Pancreas (tissue), 10 donors: Measurements from ENCODE around the gene ADGRE3. TPM values are rescaled to one million over a fixed set of nuclear protein-coding genes. Genes with fewer than 3 reads are reported as not detected.
A peak's percentile ranks its signal among the peaks of the same experiment; 100 is the strongest.

Source experiments
- ATAC-seq, 4 donors: fragments of 200-7000 bp; cut with Tn5 transposase; one replicate each; pipeline versions ENCODE4 v1.8.0 to v1.9.1; 2020; ENCODE audit warnings: mild to moderate bottlenecking in 4 of 4, moderate library complexity in 4 of 4
- DNase-seq, 6 donors: peaks; one replicate each; pipeline ENCODE4 v3.0.0-alpha.2; 2020
- FAIRE-seq: peaks from 2 replicates; lab custom pipeline; 2012; peaks lifted over from hg19 to GRCh38; lab: Jason Lieb, UNC
- H3K27ac ChIP-seq, 4 donors: fragments of 200-600 bp; sonication (generic); 1 replicate in 3 of 4; 2 replicates in 1 of 4; pipeline versions ENCODE4 v1.5.0 to v1.8.0; 2020
- H3K27me3 ChIP-seq, 4 donors: fragments of 200-600 bp; one replicate each; pipeline ENCODE4 v1.8.0; 2021
- H3K36me3 ChIP-seq, 3 donors: fragments of 200-600 bp; sonication (generic) in 1 of 3; one replicate each; pipeline versions ENCODE4 v1.5.0 to v1.8.0; 2020 to 2021
- H3K4me1 ChIP-seq, 3 donors: fragments of 200-600 bp; one replicate each; pipeline ENCODE4 v1.8.0; 2021
- H3K4me3 ChIP-seq, 4 donors: fragments of 200-600 bp; sonication (generic) in 2 of 4; one replicate each; pipeline versions ENCODE4 v1.5.0 to v1.8.0; 2020 to 2021
- H3K9me3 ChIP-seq, 4 donors: fragments of 200-600 bp; one replicate each; pipeline ENCODE4 v1.8.0; 2021
- WGBS, 2 donors: extraction: QIAGEN DNeasy Blood & Tissue Kit; methylation state at CpG; one replicate each; pipeline ENCODE4 v1.1.7; 2013; 5-methylcytosine and 5-hydroxymethylcytosine counted together
- intact Hi-C, 3 donors: fragments of 100-400 bp; cut with DNase I; formaldehyde crosslinking; loops; one replicate each; pipeline versions ENCODE4 v1.11.1 to v1.14.2; 2022
- polyA plus RNA-seq, 2 donors: library from polyadenylated mRNA; stranded (reverse); fragments of 200-250 nt; gene quantifications; one replicate each; pipeline ENCODE4 v1.2.3, GENCODE V29; 2013
- total RNA-seq, 6 donors: library from RNA; stranded (reverse); fragmentation: NEBNext Ultra II Directional in 4 of 6; extraction: Animal tissue kit (Norgen Biotek cat#: 25700) in 4 of 6; gene quantifications; one replicate each; pipeline versions ENCODE4 v1.2.1 to v1.2.4, GENCODE V29; 2021 to 2023
- TF ChIP-seq, protein P1 (sequence below), 4 donors: fragments of 200-600 bp; sonication (generic) in 3 of 4; IDR thresholded peaks; one replicate each; pipeline versions ENCODE4 v1.5.0 to v1.8.0; 2021; ENCODE audit warnings: antibody characterized with exemption in 4 of 4
- donor health status: healthy with polysubstance abuse.
- donor health status: DM: no; HTN: no; CAD: no; lungs with moderate emphysema.
- donor health status: DM: no; HTN: no; CAD: no.
- donor health status: control.
- donor health status: control.
- donor health status: Bipolar disorder and iron deficiency.
- donor health status: DM: yes; HTN: yes; CAD: no.
- donor health status: DM: no; HTN: no; CAD: no.
- donor health status: DM: no; HTN: no; CAD: no.
- donor health status: DM: yes; HTN: yes; CAD: no.

The ADGRE3 gene
- total and polyA plus RNA-seq, 8 donors, result 0.41 to 0.83 TPM; not detected in 6

DNA sequence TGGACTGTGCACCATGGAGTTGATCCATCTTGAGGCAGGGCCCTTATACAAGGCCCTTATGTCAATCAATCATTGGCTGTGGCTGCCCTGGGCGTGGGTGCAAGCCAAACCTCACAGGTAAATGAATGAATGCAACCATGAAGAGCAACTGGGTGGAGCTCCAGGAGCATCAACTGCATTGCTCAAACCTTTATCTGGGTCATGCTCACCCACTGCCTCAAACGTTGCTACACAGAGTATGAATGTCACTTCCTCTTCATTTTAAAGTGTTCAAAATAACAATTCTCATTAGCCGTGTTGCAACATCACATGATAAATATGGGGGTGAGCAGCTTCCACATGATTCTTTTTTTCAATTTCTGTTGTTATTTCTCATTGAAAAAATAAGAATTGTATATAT is 8.8 kb upstream of the ADGRE3 start:
- Histone ChIP-seq H3K36me3 (no peaks in the 10 kb centered on the region), H3K9me3 (no peaks in the 10 kb centered on the region), H3K4me1 (no peaks in the 10 kb centered on the region), H3K27ac (no peak overlapping the region), H3K4me3 (no peak overlapping the region), H3K27me3 (peaks cover 0 to 8% (median 0%) of the 10 kb centered on the region in 4 donors)
- FAIRE-seq (no peak), ATAC-seq (peak in 2 of 4 donors; percentile 25 to 46), DNase-seq (no peak)
- TF ChIP-seq, protein P1, sequence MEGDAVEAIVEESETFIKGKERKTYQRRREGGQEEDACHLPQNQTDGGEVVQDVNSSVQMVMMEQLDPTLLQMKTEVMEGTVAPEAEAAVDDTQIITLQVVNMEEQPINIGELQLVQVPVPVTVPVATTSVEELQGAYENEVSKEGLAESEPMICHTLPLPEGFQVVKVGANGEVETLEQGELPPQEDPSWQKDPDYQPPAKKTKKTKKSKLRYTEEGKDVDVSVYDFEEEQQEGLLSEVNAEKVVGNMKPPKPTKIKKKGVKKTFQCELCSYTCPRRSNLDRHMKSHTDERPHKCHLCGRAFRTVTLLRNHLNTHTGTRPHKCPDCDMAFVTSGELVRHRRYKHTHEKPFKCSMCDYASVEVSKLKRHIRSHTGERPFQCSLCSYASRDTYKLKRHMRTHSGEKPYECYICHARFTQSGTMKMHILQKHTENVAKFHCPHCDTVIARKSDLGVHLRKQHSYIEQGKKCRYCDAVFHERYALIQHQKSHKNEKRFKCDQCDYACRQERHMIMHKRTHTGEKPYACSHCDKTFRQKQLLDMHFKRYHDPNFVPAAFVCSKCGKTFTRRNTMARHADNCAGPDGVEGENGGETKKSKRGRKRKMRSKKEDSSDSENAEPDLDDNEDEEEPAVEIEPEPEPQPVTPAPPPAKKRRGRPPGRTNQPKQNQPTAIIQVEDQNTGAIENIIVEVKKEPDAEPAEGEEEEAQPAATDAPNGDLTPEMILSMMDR (IDR thresholded peaks at IDR 0.05), result no peak
- 20 to 35% methylated on average over 3 of the region's 3 CpGs for WGBS, 2 donors
- intact Hi-C loops, result no loop called here

DNA sequence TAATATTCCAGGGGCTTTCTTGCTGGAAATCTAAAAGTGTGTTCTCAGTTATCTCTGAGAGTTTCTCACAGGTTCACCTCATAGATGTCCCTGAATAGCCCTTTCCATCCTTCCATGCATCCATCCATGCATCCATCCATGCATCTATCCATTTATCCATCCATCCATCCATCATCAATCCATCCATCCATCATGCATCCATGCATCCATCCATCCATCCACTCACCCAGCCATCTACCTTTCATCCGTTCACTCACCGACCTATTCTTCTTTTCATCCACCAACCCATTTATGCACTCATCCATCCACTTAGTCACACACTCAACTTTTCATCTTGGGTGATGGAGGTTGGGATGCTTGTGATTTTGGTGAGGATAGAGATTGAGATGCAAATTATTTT is 7.4 kb upstream of the ADGRE3 start:
- 54 to 82% methylated on average over 2 of the region's 2 CpGs for WGBS, 2 donors
- intact Hi-C loops, result no loop called here
- no peak overlapping the region for H3K27ac ChIP-seq
- no peak for ATAC-seq
- peaks cover 0 to 8% (median 0%) of the 10 kb centered on the region in 4 donors for H3K27me3 ChIP-seq
- H3K4me3 ChIP-seq, result no peak overlapping the region
- H3K9me3 ChIP-seq, result no peaks in the 10 kb centered on the region
- TF ChIP-seq, protein P1 (IDR thresholded peaks at IDR 0.05), result no peak
- DNase-seq, result no peak
- H3K36me3 ChIP-seq, result no peaks in the 10 kb centered on the region
- no peaks in the 10 kb centered on the region for H3K4me1 ChIP-seq
- FAIRE-seq, result no peak

DNA sequence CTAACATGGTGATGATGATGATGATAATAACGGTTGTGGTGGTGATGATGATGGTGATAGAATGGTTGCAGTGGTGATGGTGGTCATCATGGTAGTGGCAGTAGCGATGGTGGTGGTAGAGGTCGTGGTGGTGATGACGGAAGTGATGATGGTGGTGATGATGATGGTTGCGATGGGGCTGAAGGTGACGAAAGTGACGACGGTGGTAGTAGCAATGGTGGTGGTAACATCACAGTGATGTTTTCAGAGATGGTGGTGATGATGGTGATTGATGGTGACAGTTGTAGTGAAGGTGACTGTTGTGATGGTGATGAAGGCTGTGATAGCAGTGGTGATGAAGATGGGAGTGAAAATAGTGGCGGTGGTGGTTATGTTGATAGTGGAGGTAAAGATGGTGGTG is 3.6 kb upstream of the ADGRE3 start:
- no peak for FAIRE-seq
- no peaks in the 10 kb centered on the region for H3K9me3 ChIP-seq
- TF ChIP-seq, protein P1 (IDR thresholded peaks at IDR 0.05), result no peak
- no peak overlapping the region for H3K27ac ChIP-seq
- ATAC-seq, result no peak
- no peaks in the 10 kb centered on the region for H3K4me1 ChIP-seq
- H3K4me3 ChIP-seq, result no peak overlapping the region
- H3K36me3 ChIP-seq, result no peaks in the 10 kb centered on the region
- no peak for DNase-seq
- intact Hi-C loops, result no loop called here
- WGBS, 2 donors, result 71 to 73% methylated on average over 9 of the region's 9 CpGs
- peaks cover 0 to 4% (median 2%) of the 10 kb centered on the region in 4 donors for H3K27me3 ChIP-seq

DNA sequence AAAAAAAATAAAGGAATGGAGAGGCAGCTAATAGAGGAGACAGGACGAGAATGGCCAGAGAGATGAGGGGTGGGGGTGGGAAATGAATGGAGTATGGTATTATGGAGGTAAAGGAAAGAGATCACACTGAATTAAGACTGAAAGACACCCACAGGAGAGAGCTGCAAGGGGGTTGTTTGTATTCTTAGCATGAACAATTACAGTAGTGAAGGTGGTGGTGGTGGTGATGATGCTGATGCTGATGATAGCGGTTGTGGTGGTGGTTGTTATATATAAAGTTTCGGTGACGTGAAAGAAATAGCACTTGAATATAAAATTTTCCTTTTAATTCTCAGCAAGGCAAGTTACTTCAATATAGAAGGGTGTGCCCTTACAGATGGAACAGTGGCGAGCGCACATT is 2.8 kb upstream of the ADGRE3 start:
- TF ChIP-seq, protein P1 (IDR thresholded peaks at IDR 0.05), result no peak
- FAIRE-seq, result no peak
- ATAC-seq, result no peak
- Histone ChIP-seq H3K4me3 (no peak overlapping the region), H3K27me3 (peaks cover 0 to 4% (median 0%) of the 10 kb centered on the region in 4 donors), H3K4me1 (no peaks in the 10 kb centered on the region), H3K36me3 (no peaks in the 10 kb centered on the region), H3K9me3 (no peaks in the 10 kb centered on the region), H3K27ac (no peak overlapping the region)
- intact Hi-C loops, result no loop called here
- DNase-seq, result no peak
- 72 to 81% methylated on average over 6 of the region's 6 CpGs for WGBS, 2 donors

DNA sequence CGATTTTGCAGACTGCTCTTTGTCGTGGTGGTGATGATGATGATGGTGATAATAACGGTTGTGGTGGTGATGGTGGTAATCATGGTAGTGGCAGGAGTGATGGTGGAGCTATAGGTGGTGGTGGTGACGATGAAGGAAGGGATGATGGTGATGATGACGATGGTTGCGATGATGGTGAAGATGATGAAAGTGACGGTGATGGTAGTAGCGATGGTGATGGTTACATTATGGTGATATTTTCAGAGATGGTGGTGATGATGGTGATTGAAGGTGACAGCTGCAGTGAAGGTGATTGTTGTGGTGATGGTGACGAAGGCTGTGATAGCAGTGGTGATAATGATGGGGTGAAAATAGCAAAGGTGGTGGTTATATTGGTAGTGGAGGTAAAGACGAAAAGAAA is 2.1 kb upstream of the ADGRE3 start:
- TF ChIP-seq, protein P1 (IDR thresholded peaks at IDR 0.05), result no peak
- no peak overlapping the region for H3K27ac ChIP-seq
- ATAC-seq (no peak), DNase-seq (no peak), FAIRE-seq (no peak)
- H3K9me3 ChIP-seq, result no peaks in the 10 kb centered on the region
- intact Hi-C loops, result no loop called here
- H3K27me3 ChIP-seq, result peaks cover 0 to 4% (median 0%) of the 10 kb centered on the region in 4 donors
- H3K4me3 ChIP-seq, result no peak overlapping the region
- H3K36me3 ChIP-seq, result no peaks in the 10 kb centered on the region
- WGBS, 2 donors, result 63 to 69% methylated on average over 10 of the region's 10 CpGs
- no peaks in the 10 kb centered on the region for H3K4me1 ChIP-seq
